Lower lobe of right lung (tissue), 2 donors: Measurements from ENCODE around the gene ARL6IP4. TPM values are rescaled to one million over a fixed set of nuclear protein-coding genes. Genes with fewer than 3 reads are reported as not detected.

Experiments
- ATAC-seq, 2 donors: fragments of 200-7000 bp; cut with Tn5 transposase; one replicate each; pipeline ENCODE4 v1.9.1; 2020 to 2022; ENCODE audit warnings: mild to moderate bottlenecking in 2 of 2, moderate library complexity in 2 of 2
- DNase-seq: peaks from one replicate; pipeline ENCODE4 v3.0.0-alpha.2; 2020
- H3K27ac ChIP-seq: fragments of 200-600 bp; one replicate; pipeline ENCODE4 v1.8.0; 2022
- H3K27me3 ChIP-seq: fragments of 200-600 bp; one replicate; pipeline ENCODE4 v1.8.0; 2022; ENCODE audit warnings: low read depth
- H3K36me3 ChIP-seq: fragments of 200-600 bp; one replicate; pipeline ENCODE4 v1.8.0; 2022; ENCODE audit warnings: mild to moderate bottlenecking
- H3K4me1 ChIP-seq: fragments of 200-600 bp; one replicate; pipeline ENCODE4 v1.8.0; 2022
- H3K4me3 ChIP-seq: fragments of 200-600 bp; one replicate; pipeline ENCODE4 v1.8.0; 2022; ENCODE audit warnings: mild to moderate bottlenecking
- H3K9me3 ChIP-seq: fragments of 200-600 bp; one replicate; pipeline ENCODE4 v1.8.0; 2022
- intact Hi-C: fragments of 100-400 bp; cut with DNase I; formaldehyde crosslinking; loops from one replicate; pipeline ENCODE4 v1.11.0; 2022
- total RNA-seq: library from RNA; stranded (reverse); fragmentation: NEBNext Ultra II Directional; extraction: Animal tissue kit (Norgen Biotek cat#: 25700); gene quantifications from one replicate; pipeline ENCODE4 v1.2.1, GENCODE V29; 2021
- TF ChIP-seq, protein P1 (sequence below): fragments of 200-600 bp; IDR thresholded peaks from one replicate; pipeline ENCODE4 v1.8.0; 2022; ENCODE audit warnings: antibody characterized with exemption, mild to moderate bottlenecking
- donor health status: DM: no; HTN: yes; CAD: no; lungs with severe emphysema.

ARL6IP4 gene
- total RNA-seq, 1 donor from 2014 or later = 139 TPM

- intact Hi-C loops = no loop called here
- Histone ChIP-seq H3K9me3 (no peaks in the 10 kb centered on the region), H3K4me1 (peaks cover 76% of the 10 kb centered on the region), H3K4me3 (peak overlapping the region; percentile 97), H3K36me3 (peaks cover 37% of the 10 kb centered on the region), H3K27ac (peak overlapping the region; percentile 89), H3K27me3 (no peaks in the 10 kb centered on the region)
- ATAC-seq (no peak), DNase-seq (no peak)
- TF ChIP-seq, protein P1, sequence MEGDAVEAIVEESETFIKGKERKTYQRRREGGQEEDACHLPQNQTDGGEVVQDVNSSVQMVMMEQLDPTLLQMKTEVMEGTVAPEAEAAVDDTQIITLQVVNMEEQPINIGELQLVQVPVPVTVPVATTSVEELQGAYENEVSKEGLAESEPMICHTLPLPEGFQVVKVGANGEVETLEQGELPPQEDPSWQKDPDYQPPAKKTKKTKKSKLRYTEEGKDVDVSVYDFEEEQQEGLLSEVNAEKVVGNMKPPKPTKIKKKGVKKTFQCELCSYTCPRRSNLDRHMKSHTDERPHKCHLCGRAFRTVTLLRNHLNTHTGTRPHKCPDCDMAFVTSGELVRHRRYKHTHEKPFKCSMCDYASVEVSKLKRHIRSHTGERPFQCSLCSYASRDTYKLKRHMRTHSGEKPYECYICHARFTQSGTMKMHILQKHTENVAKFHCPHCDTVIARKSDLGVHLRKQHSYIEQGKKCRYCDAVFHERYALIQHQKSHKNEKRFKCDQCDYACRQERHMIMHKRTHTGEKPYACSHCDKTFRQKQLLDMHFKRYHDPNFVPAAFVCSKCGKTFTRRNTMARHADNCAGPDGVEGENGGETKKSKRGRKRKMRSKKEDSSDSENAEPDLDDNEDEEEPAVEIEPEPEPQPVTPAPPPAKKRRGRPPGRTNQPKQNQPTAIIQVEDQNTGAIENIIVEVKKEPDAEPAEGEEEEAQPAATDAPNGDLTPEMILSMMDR = no peak
Observed at GRCh38 chr12:122981587-122982476, 1.4 kb downstream of the ARL6IP4 start.

DNA sequence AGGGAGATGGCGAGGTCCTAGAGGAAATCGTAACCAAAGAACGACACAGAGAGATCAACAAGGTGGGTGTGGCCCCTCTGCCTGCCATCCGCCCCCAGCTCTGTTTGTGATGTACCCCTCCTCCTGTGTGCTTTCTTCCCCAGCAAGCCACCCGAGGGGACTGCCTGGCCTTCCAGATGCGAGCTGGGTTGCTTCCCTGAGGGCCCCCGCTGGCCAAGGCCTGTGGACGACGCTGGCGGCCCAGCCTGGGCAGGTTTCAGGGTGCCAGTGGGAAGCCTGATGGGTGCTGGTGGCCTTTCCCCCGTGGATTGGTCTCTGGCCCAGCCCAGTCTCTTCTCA lies 2.0 kb downstream of the ARL6IP4 start:
- DNase-seq (no peak), ATAC-seq (no peak)
- H3K4me1 ChIP-seq = peaks cover 70% of the 10 kb centered on the region
- intact Hi-C loops = no loop called here
- H3K9me3 ChIP-seq = no peaks in the 10 kb centered on the region
- TF ChIP-seq, protein P1 = no peak
- H3K36me3 ChIP-seq = peaks cover 37% of the 10 kb centered on the region
- H3K27me3 ChIP-seq = no peaks in the 10 kb centered on the region
- H3K4me3 ChIP-seq = peak overlapping the region; percentile 11
- H3K27ac ChIP-seq = peak overlapping the region; percentile 36

DNA sequence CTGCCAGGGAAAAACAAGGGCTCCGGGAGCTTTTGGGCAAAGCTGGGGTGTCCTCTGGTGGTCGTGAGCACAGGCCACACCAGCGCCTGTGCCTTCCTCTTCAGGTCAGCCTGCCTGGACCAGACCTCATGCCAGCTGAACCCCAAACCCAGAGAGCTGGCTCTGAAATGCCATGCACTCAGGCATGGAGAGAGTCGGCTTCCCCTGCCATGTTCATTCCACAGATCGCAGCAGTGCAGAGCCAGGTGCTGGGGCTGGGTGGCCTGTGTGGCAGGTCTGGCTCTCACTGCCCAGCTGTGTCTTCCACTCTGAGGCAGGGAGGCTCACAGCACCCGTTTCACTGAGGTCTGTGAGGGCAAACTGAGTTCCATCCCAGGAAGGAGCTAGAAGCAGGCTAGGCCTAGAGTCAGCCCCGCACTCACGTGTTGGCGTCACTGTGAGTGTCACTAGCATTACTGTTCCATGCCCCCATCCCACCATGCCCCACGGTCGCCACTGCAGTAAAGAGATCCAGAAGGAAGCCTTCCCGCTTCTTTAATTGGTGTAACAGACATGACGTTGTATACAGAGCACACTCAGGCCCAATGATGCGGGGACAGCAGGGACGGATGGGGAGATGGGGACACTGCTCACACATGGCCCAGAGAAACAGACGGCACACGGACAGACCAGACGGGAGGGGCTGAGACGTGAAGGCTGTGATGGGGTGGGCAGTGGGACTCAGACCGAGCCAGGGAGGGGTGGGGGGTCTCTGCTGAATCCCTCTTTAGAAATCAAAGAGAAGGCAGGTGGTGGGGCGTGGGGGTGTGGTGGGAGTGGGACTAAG lies 2.7 kb downstream of the ARL6IP4 start:
- TF ChIP-seq, protein P1 = no peak
- H3K27ac ChIP-seq = no peak overlapping the region
- H3K36me3 ChIP-seq = peaks cover 41% of the 10 kb centered on the region
- H3K4me3 ChIP-seq = no peak overlapping the region
- intact Hi-C loops = no loop called here
- no peak for DNase-seq
- H3K4me1 ChIP-seq = peaks cover 65% of the 10 kb centered on the region
- no peak for ATAC-seq
- no peaks in the 10 kb centered on the region for H3K9me3 ChIP-seq
- H3K27me3 ChIP-seq = no peaks in the 10 kb centered on the region

- peak overlapping the region; percentile 72 for H3K27ac ChIP-seq
- H3K4me1 ChIP-seq = peaks cover 59% of the 10 kb centered on the region
- H3K27me3 ChIP-seq = no peaks in the 10 kb centered on the region
- TF ChIP-seq, protein P1 = no peak
- intact Hi-C loops = no loop called here
- peaks cover 49% of the 10 kb centered on the region for H3K36me3 ChIP-seq
- ATAC-seq = no peak
- H3K9me3 ChIP-seq = no peaks in the 10 kb centered on the region
- peak overlapping the region; percentile 31 for H3K4me3 ChIP-seq
- no peak for DNase-seq
Observed at GRCh38 chr12:122983789-122984515, 3.5 kb downstream of the ARL6IP4 start.

DNA sequence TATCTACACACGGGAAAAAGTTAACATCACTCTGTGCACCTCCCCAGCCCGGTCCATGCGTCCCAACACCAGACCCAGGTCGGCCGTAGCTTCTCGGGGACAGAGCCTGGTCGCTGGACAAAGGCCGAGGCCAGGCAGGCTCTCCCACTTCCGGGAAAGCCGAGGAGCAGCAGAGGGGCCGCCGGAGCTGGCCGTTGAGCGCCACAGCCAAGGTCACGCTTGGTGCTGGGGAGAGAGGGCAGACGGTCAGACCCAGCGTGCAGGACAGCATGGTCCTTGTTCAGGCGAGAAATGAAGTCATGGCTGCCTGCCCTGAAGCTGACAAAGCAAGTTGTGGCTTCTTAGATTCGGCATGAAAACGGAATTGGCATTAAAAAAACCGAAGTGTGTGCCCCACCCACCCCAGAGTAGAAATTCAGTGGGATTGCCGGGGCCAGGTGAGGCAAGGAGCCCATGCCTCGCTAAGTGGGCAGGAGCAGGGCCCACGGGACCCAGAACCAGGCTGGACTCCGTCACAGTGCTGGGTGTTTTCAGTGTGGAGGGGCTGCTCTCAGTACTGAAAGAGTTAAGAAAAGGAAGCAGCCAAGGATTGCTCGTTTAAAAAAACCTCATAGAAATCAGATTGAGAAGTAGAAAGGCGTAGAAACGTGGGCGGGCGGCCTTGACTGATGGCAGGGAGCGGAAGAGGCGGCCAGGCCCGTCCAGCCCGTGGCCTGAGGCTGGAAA lies 4.3 kb downstream of the ARL6IP4 start:
- peaks cover 51% of the 10 kb centered on the region for H3K4me1 ChIP-seq
- H3K27ac ChIP-seq = peak overlapping the region; percentile 72
- TF ChIP-seq, protein P1 = no peak
- peak overlapping the region; percentile 31 for H3K4me3 ChIP-seq
- DNase-seq = peak; percentile 73
- peaks cover 56% of the 10 kb centered on the region for H3K36me3 ChIP-seq
- no peaks in the 10 kb centered on the region for H3K27me3 ChIP-seq
- intact Hi-C loops = no loop called here
- ATAC-seq = no peak
- H3K9me3 ChIP-seq = no peaks in the 10 kb centered on the region
